GM21723 (cell line): ENCODE results near the gene PTTG1.
A peak's percentile ranks its signal among the peaks of the same experiment; 100 is the strongest.

Experiments
- ATAC-seq: cut with Tn5 transposase; IDR thresholded peaks from one replicate; pipeline ENCODE4 v1.9.1; 2021; ENCODE audit warnings: mild to moderate bottlenecking, moderate library complexity; ENCODE audit not compliant: unreplicated experiment

PTTG1 gene

GRCh38 chr5:160421625-160422258 lies at the start of gene PTTG1:
TSS of gene PTTG1 (plus strand) at chr5:160421855. CDS start at chr5:160422313, 458 bp downstream.
- peak; percentile 72 for ATAC-seq

- no peak for ATAC-seq
Measured at GRCh38 chr5:160375166-160375565, 46.5 kb upstream of the PTTG1 start.

- no peak for ATAC-seq
Measured at GRCh38 chr5:160375701-160376100, 46.0 kb upstream of the PTTG1 start.

- ATAC-seq = no peak
Measured at GRCh38 chr5:160376416-160376815, 45.2 kb upstream of the PTTG1 start.

GRCh38 chr5:160377651-160378050 lies 44.0 kb upstream of the PTTG1 start:
- no peak for ATAC-seq

- ATAC-seq = no peak
Measured at GRCh38 chr5:160378330-160378729, 43.3 kb upstream of the PTTG1 start.

- ATAC-seq = no peak
Measured at GRCh38 chr5:160379511-160379910, 42.1 kb upstream of the PTTG1 start.

- ATAC-seq = no peak
Measured at GRCh38 chr5:160380041-160380440, 41.6 kb upstream of the PTTG1 start.

GRCh38 chr5:160382346-160382745 lies 39.3 kb upstream of the PTTG1 start:
- ATAC-seq = no peak

GRCh38 chr5:160384681-160385080 lies 37.0 kb upstream of the PTTG1 start:
- no peak for ATAC-seq

GRCh38 chr5:160385496-160385895 lies 36.2 kb upstream of the PTTG1 start:
- no peak for ATAC-seq

GRCh38 chr5:160387445-160387844 lies 34.2 kb upstream of the PTTG1 start:
- ATAC-seq = no peak

GRCh38 chr5:160390787-160391696 lies 30.6 kb upstream of the PTTG1 start:
- no peak for ATAC-seq

- ATAC-seq = no peak
Measured at GRCh38 chr5:160395111-160395510, 26.5 kb upstream of the PTTG1 start.

- ATAC-seq = no peak
Measured at GRCh38 chr5:160397492-160397891, 24.2 kb upstream of the PTTG1 start.

GRCh38 chr5:160398806-160399205 lies 22.8 kb upstream of the PTTG1 start:
- no peak for ATAC-seq

GRCh38 chr5:160399402-160400353 lies 22.0 kb upstream of the PTTG1 start, which contains the start of gene FAM200C:
TSS of gene FAM200C (minus strand) at chr5:160400054. CDS start at chr5:160395490, 4,564 bp downstream.
- peak; percentile 87 for ATAC-seq

- ATAC-seq = peak; percentile 77
Measured at GRCh38 chr5:160418561-160419457, 2.8 kb upstream of the PTTG1 start, which contains the start of gene SLU7. TSS of gene SLU7 (minus strand) at chr5:160419081. CDS start at chr5:160415294, 3,787 bp downstream.

GRCh38 chr5:160419458-160420330 lies 2.0 kb upstream of the PTTG1 start:
- no peak for ATAC-seq
